CD4-positive, alpha-beta T cell treated with Interleukin-15 for 1 hour (primary cell): ENCODE results near the gene TP53TG3F.
"Not testable (repeated sequence)": the region's sequence is repeated elsewhere in the genome, so short reads cannot be mapped to it uniquely, and the experiment has no call there.

Experiments
- DNase-seq: peaks from one replicate; pipeline ENCODE4 v3.0.0-alpha.2; 2020

TP53TG3F gene

GRCh38 chr16:33459312-33459711 lies at the start of gene TP53TG3F:
TP53TG3F (plus strand) TSS chr16:33459612; CDS start chr16:33459680, 68 bp downstream.
- not testable (repeated sequence) for DNase-seq

DNA sequence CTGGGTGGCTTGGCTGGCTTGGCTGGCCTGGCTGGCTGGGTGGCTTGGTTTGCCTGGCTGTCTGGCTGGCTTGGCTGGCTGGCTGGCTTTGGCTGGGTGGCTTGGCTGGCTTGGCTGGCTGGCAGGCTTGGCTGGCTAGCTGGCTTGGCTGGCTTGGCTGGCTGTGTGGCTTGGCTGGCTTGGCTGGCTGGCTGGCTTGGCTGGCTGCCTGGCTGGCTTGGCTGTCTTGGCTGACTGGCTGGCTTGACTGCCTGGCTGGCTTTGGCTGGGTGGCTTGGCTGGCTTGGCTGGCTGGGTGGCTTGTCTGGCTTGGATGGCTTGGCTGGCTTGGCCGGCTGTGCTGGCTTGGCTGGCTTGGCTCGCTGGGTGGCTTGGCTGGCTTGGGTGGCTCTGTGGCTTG lies 32.2 kb downstream of the TP53TG3F start:
- DNase-seq = not testable (repeated sequence)

- DNase-seq = not testable (repeated sequence)
Observed at GRCh38 chr16:33507231-33507630, 47.8 kb downstream of the TP53TG3F start.

GRCh38 chr16:33509070-33509469 lies 49.7 kb downstream of the TP53TG3F start:
- DNase-seq = not testable (repeated sequence)

DNA sequence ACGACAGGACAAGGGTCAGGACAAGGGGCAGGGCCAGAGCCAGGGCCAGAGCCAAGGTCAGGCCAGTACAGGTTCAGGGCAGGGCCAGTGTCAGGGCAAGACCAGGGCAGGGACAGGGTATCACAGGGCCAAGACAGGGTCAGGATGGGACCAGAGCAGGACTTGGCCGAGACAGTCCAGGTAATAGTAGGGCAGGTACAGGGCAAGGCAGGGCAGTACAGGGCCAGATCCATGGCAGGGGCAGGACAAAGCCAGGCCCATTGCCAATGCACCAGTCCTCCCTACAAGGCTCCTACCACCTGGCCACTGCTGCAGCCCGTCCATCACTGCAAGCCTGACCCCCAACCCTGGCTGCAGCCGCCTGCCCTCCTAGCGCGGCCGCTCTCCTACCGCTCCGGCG lies 50.5 kb downstream of the TP53TG3F start:
- not testable (repeated sequence) for DNase-seq
